ENCODE measurements around the gene S1PR5. TPM values are rescaled to one million over a fixed set of nuclear protein-coding genes. Genes with fewer than 3 reads are reported as not detected.
A peak's percentile ranks its signal among the peaks of the same experiment; 100 is the strongest.

Gene S1PR5
- polyA plus RNA-seq, 3 donors = 0.18 to 0.46 TPM; not detected in 1

DNA sequence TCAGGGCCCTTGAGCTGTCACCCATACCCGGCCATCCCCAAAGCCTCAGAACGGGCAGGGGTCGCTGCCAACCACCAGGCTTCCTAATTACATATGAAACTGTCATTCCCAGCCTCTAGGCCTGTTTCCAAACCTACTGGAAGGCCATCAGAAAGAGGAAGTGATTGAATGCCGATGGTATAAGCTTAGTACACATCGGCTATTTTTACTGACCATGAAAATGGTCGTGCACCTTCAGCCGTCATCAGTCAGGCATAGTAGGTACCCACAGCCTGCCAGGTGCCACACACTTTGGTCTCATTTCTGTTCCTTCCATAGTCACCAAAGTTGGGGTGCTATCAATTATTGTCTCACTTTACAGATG, 38.3 kb upstream of the S1PR5 start:
- peaks cover 74 to 96% of the 10 kb centered on the region in 2 donors for H3K36me3 ChIP-seq (replicated peaks in 1 of 2; ENCODE audit: control insufficient read depth in 1 of 2, insufficient read depth in 2 of 2, low read length in 2 of 2)
- H3K79me2 ChIP-seq (ENCODE audit: insufficient read depth, low read length) = peaks cover 6% of the 10 kb centered on the region
- no peak for TF ChIP-seq CTCF (IDR thresholded peaks at IDR 0.05)
- Mint-ChIP-seq H3K9me3 (peaks cover 0 to 8% (median 1%) of the 10 kb centered on the region in 7 donors), H3K27ac (peak overlapping the region in 2 of 7 donors; percentile 41 to 60), H3K36me3 (peaks cover 69 to 92% of the 10 kb centered on the region in 2 donors), H3K27me3 (ENCODE audit: low read depth in 3 of 3) (no peaks in the 10 kb centered on the region), H3K4me1 (peaks cover 15% of the 10 kb centered on the region), H3K4me3 (no peak overlapping the region)
- no peak overlapping the region for H3K4me2 ChIP-seq (replicated peaks; ENCODE audit: extremely low read depth, low read length, poor library complexity, severe bottlenecking)
- H3K9ac ChIP-seq (ENCODE audit: insufficient read depth, low read length, poor library complexity, severe bottlenecking) = no peak overlapping the region
- 11% methylated on average over 3 of the region's 7 CpGs for WGBS (ENCODE audit: insufficient coverage)
- H3K27ac ChIP-seq (ENCODE audit: low read depth in 1 of 2, low read length in 2 of 2) = peak overlapping the region in 1 of 2 donors; percentile 23
- peak in 1 of 3 donors; percentile 10 for DNase-seq
- intact Hi-C loops (cut with micrococcal nuclease) = no loop called here
- H3K4me3 ChIP-seq (replicated peaks in 1 of 3; ENCODE audit: low read depth in 2 of 3, low read length in 3 of 3) = no peak overlapping the region
- H3K27me3 ChIP-seq (ENCODE audit: control insufficient read depth in 2 of 2, insufficient read depth in 2 of 2, low read length in 2 of 2) = no peaks in the 10 kb centered on the region
- peaks cover 0 to 4% of the 10 kb centered on the region in 2 donors for H3K9me3 ChIP-seq (replicated peaks in 1 of 2; ENCODE audit: control insufficient read depth in 1 of 2, insufficient read depth in 1 of 2, low read length in 2 of 2)
- peaks cover 5 to 6% of the 10 kb centered on the region in 2 donors for H3K4me1 ChIP-seq (ENCODE audit: control insufficient read depth in 1 of 2, insufficient read depth in 2 of 2, low read length in 2 of 2)
- H4K20me1 ChIP-seq (ENCODE audit: insufficient read depth, low read length) = peaks cover 44% of the 10 kb centered on the region
- no peak overlapping the region for H2AFZ ChIP-seq (ENCODE audit: insufficient read depth, low read depth, low read length, poor library complexity, severe bottlenecking)

DNA sequence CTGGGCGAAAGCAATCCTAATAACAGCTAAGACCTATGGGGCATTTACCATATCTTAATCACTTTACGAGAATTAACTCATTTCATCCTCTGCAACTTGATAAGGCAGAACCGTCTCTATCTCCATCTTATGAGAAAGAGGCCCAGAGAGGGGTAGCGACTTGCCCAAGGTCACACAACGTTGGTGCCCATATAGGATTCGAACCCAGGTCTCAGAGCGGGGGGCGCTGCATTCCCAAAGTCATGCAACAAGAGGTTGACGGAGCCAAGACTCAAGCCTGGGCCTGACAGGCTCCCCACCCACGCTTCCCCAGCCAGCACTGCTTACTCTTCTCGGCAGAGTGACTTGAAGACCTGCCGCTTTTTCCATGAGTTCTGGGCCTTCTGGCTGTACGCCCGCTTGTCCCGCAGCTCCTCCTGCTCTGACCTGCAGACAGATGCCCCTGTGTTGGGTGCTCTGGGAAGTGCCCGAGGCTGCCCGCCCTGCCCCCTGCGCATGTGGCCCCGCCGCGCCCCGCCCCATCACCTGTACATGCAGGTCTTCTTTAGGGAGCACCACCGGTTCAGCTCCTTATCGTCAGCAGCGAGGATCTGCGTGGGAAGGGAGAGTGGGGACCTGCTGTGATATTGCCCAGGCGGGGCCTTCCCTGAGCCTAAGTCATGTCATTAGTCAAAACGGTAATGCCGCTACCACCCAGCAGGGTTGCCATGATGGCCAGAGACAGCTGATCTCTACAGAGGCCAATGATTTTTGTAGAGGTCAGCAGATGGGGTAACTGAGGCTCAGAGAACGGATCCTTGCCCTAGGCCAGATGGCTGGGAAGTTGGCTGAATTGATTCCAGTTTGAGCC, 37.7 kb upstream of the S1PR5 start:
- Histone ChIP-seq H3K4me1 (ENCODE audit: control insufficient read depth in 1 of 2, insufficient read depth in 2 of 2, low read length in 2 of 2) (peaks cover 5 to 6% of the 10 kb centered on the region in 2 donors), H3K9me3 (replicated peaks in 1 of 2; ENCODE audit: control insufficient read depth in 1 of 2, insufficient read depth in 1 of 2, low read length in 2 of 2) (peaks cover 0 to 4% of the 10 kb centered on the region in 2 donors), H3K4me3 (replicated peaks in 1 of 3; ENCODE audit: low read depth in 2 of 3, low read length in 3 of 3) (no peak overlapping the region), H3K27ac (ENCODE audit: low read depth in 1 of 2, low read length in 2 of 2) (peak overlapping the region in 1 of 2 donors; percentile 23), H3K4me2 (replicated peaks; ENCODE audit: extremely low read depth, low read length, poor library complexity, severe bottlenecking) (no peak overlapping the region), H3K36me3 (replicated peaks in 1 of 2; ENCODE audit: control insufficient read depth in 1 of 2, insufficient read depth in 2 of 2, low read length in 2 of 2) (peaks cover 73 to 96% of the 10 kb centered on the region in 2 donors), H3K27me3 (ENCODE audit: control insufficient read depth in 2 of 2, insufficient read depth in 2 of 2, low read length in 2 of 2) (no peaks in the 10 kb centered on the region), H2AFZ (ENCODE audit: insufficient read depth, low read depth, low read length, poor library complexity, severe bottlenecking) (no peak overlapping the region), H3K79me2 (ENCODE audit: insufficient read depth, low read length) (peaks cover 6% of the 10 kb centered on the region), H3K9ac (ENCODE audit: insufficient read depth, low read length, poor library complexity, severe bottlenecking) (no peak overlapping the region), H4K20me1 (ENCODE audit: insufficient read depth, low read length) (peaks cover 44% of the 10 kb centered on the region)
- TF ChIP-seq CTCF (IDR thresholded peaks at IDR 0.05) = no peak
- intact Hi-C loops (cut with micrococcal nuclease) = no loop called here
- Mint-ChIP-seq H3K9me3 (peaks cover 0 to 8% (median 1%) of the 10 kb centered on the region in 7 donors), H3K4me3 (no peak overlapping the region), H3K27ac (peak overlapping the region in 1 of 7 donors; percentile 23), H3K36me3 (peaks cover 69 to 92% of the 10 kb centered on the region in 2 donors), H3K27me3 (ENCODE audit: low read depth in 3 of 3) (no peaks in the 10 kb centered on the region), H3K4me1 (peaks cover 15% of the 10 kb centered on the region)
- WGBS (ENCODE audit: insufficient coverage) = 82% methylated on average over 23 of the region's 30 CpGs
- DNase-seq = no peak

All from CD14-positive monocyte (primary cell).